HEK293 (cell line): ENCODE measurements around the gene CADM4.
A peak's percentile ranks its signal among the peaks of the same experiment; 100 is the strongest.

Experiments
- BCL6B ChIP-seq: fragments of 450-650 bp; formaldehyde crosslinking; IDR thresholded peaks from 2 replicates; pipeline ENCODE4 v1.5.1; 2017; ENCODE audit warnings: missing biosample characterization, missing genetic modification characterization
- HIC1 ChIP-seq: fragments of 450-650 bp; formaldehyde crosslinking; IDR thresholded peaks from 2 replicates; pipeline ENCODE4 v1.5.1; 2016; ENCODE audit warnings: missing biosample characterization, missing genetic modification characterization
- KLF8 ChIP-seq: fragments of 450-650 bp; formaldehyde crosslinking; IDR thresholded peaks from 2 replicates; pipeline ENCODE4 v1.5.1; 2016; ENCODE audit warnings: missing biosample characterization, missing genetic modification characterization
- OVOL3 ChIP-seq: fragments of 450-650 bp; formaldehyde crosslinking; IDR thresholded peaks from 2 replicates; pipeline ENCODE4 v1.5.1; 2016; ENCODE audit warnings: missing biosample characterization, missing genetic modification characterization
- SCRT1 ChIP-seq: fragments of 450-650 bp; formaldehyde crosslinking; IDR thresholded peaks from 2 replicates; pipeline ENCODE4 v1.5.1; 2016; ENCODE audit warnings: missing biosample characterization, missing genetic modification characterization, borderline replicate concordance
- SCRT2 ChIP-seq: fragments of 450-650 bp; formaldehyde crosslinking; IDR thresholded peaks from 2 replicates; pipeline ENCODE4 v1.5.1; 2016; ENCODE audit warnings: missing biosample characterization, missing genetic modification characterization
- ZBTB10 ChIP-seq: fragments of 450-650 bp; formaldehyde crosslinking; IDR thresholded peaks from 2 replicates; pipeline ENCODE4 v1.5.1; 2016; ENCODE audit warnings: missing biosample characterization, missing genetic modification characterization
- ZBTB17 ChIP-seq: fragments of 450-650 bp; formaldehyde crosslinking; IDR thresholded peaks from 2 replicates; pipeline ENCODE4 v1.5.1; 2016; ENCODE audit warnings: missing biosample characterization, missing genetic modification characterization
- ZBTB49 ChIP-seq: fragments of 450-650 bp; formaldehyde crosslinking; IDR thresholded peaks from 2 replicates; pipeline ENCODE4 v1.5.1; 2016; ENCODE audit warnings: missing biosample characterization, missing genetic modification characterization, low read depth
- ZBTB7A ChIP-seq: fragments of 450-650 bp; formaldehyde crosslinking; IDR thresholded peaks from 2 replicates; pipeline ENCODE4 v1.5.1; 2016; ENCODE audit warnings: low read depth, missing biosample characterization, missing genetic modification characterization
- ZNF18 ChIP-seq: fragments of 450-650 bp; formaldehyde crosslinking; IDR thresholded peaks from 2 replicates; pipeline ENCODE4 v1.5.1; 2016; ENCODE audit warnings: missing biosample characterization, missing genetic modification characterization
- ZNF280C ChIP-seq: fragments of 450-650 bp; formaldehyde crosslinking; IDR thresholded peaks from 2 replicates; pipeline ENCODE4 v1.5.1; 2016; ENCODE audit warnings: missing biosample characterization, missing genetic modification characterization
- ZNF335 ChIP-seq: fragments of 450-650 bp; formaldehyde crosslinking; conservative IDR thresholded peaks from 2 replicates; pipeline ENCODE4 v1.5.1; 2016; ENCODE audit warnings: missing biosample characterization, missing genetic modification characterization
- ZNF354C ChIP-seq: fragments of 450-650 bp; formaldehyde crosslinking; IDR thresholded peaks from 2 replicates; pipeline ENCODE4 v1.5.1; 2016; ENCODE audit warnings: missing biosample characterization, missing genetic modification characterization, low read depth, borderline replicate concordance
- ZNF501 ChIP-seq: fragments of 450-650 bp; formaldehyde crosslinking; IDR thresholded peaks from 2 replicates; pipeline ENCODE4 v1.5.1; 2016; ENCODE audit warnings: missing biosample characterization, missing genetic modification characterization
- ZNF513 ChIP-seq: fragments of 450-650 bp; IDR thresholded peaks from 2 replicates; pipeline ENCODE4 v1.5.1; 2018; ENCODE audit warnings: missing biosample characterization, missing genetic modification characterization
- ZNF544 ChIP-seq: fragments of 450-650 bp; formaldehyde crosslinking; IDR thresholded peaks from 2 replicates; pipeline ENCODE4 v1.5.0; 2017; ENCODE audit warnings: missing biosample characterization, missing genetic modification characterization
- ZNF561 ChIP-seq: fragments of 450-650 bp; IDR thresholded peaks from 2 replicates; pipeline ENCODE4 v1.5.1; 2018; ENCODE audit warnings: missing biosample characterization, missing genetic modification characterization, borderline replicate concordance
- ZNF596 ChIP-seq: fragments of 450-650 bp; IDR thresholded peaks from 2 replicates; pipeline ENCODE4 v1.5.0; 2018; ENCODE audit warnings: missing biosample characterization, mild to moderate bottlenecking, missing genetic modification characterization, moderate library complexity
- ZNF610 ChIP-seq: fragments of 450-650 bp; formaldehyde crosslinking; IDR thresholded peaks from 2 replicates; pipeline ENCODE4 v1.5.1; 2016; ENCODE audit warnings: missing biosample characterization, missing genetic modification characterization, borderline replicate concordance
- ZSCAN18 ChIP-seq: fragments of 450-650 bp; formaldehyde crosslinking; IDR thresholded peaks from 2 replicates; pipeline ENCODE4 v1.5.1; 2016; ENCODE audit warnings: missing biosample characterization, missing genetic modification characterization
- ZSCAN23 ChIP-seq: fragments of 450-650 bp; formaldehyde crosslinking; IDR thresholded peaks from 2 replicates; pipeline ENCODE4 v1.5.1; 2016; ENCODE audit warnings: missing biosample characterization, missing genetic modification characterization

The CADM4 gene

GRCh38 chr19:43595999-43596841 lies 43.4 kb downstream of the CADM4 start, which contains the start of the genes IRGQ and ZNF576 (continued):
- TF ChIP-seq ZBTB17 (tag by site-specific recombination) (peak; percentile 97), OVOL3 (tag by site-specific recombination) (peak; percentile 100), ZNF544 (tag by site-specific recombination) (no peak), ZSCAN18 (tag by site-specific recombination) (peak; percentile 69; the same call in 1 of the 2 replicates), HIC1 (tag by site-specific recombination) (no peak), ZNF501 (tag by site-specific recombination) (peak; percentile 85), ZNF513 (0 out of 2 replicates have a peak, but pooled peaks have one; percentile 31), ZBTB10 (tag by site-specific recombination) (peak; percentile 71), SCRT2 (tag by site-specific recombination) (peak; percentile 100), BCL6B (peak; percentile 90), ZNF354C (tag by site-specific recombination) (no peak), KLF8 (peak; percentile 88), ZNF280C (no peak; the same call in 1 of the 2 replicates), ZSCAN23 (tag by site-specific recombination) (peak; percentile 61; the same call in 1 of the 2 replicates), ZNF596 (no peak), ZNF335 (tag by site-specific recombination) (peak; percentile 100), ZBTB7A (tag by site-specific recombination) (no peak; the same call in 1 of the 2 replicates), ZNF561 (tag by site-specific recombination) (peak; percentile 98), ZBTB49 (no peak), SCRT1 (tag by site-specific recombination) (peak; percentile 100), ZNF18 (tag by site-specific recombination) (peak; percentile 64; the same call in 1 of the 2 replicates), ZNF610 (tag by site-specific recombination) (peak; percentile 83)
